ENCODE measurements around the gene MGME1. TPM values are rescaled to one million over a fixed set of nuclear protein-coding genes. Genes with fewer than 3 reads are reported as not detected.

MGME1 gene
- polyA plus RNA-seq, 4 donors = 10.5 to 41.5 (median 14.0) TPM

- DNase-seq = peak in 1 of 2 donors; percentile 64
- 43 to 50% (median 46%) methylated on average over 19 of the region's 19 CpGs for WGBS, 3 donors
- Histone ChIP-seq H3K27ac (ENCODE audit: low read depth in 1 of 3, low read length in 2 of 3) (peak overlapping the region in 2 of 3 donors; percentile 46 to 69), H3K4me3 (ENCODE audit: low read depth in 1 of 3, low read length in 3 of 3) (no peak overlapping the region), H3K9me3 (ENCODE audit: control insufficient read depth in 2 of 2, insufficient read depth in 1 of 2, low read depth in 1 of 2, low read length in 1 of 2) (no peaks in the 10 kb centered on the region), H3K36me3 (ENCODE audit: control insufficient read depth in 3 of 3, insufficient read depth in 2 of 3, low read depth in 1 of 3, low read length in 3 of 3) (peaks cover 3 to 17% (median 3%) of the 10 kb centered on the region in 3 donors), H3K27me3 (ENCODE audit: control insufficient read depth in 3 of 3, insufficient read depth in 3 of 3, low read length in 3 of 3) (no peaks in the 10 kb centered on the region), H3K4me1 (ENCODE audit: control insufficient read depth in 3 of 3, insufficient read depth in 2 of 3, low read depth in 1 of 3, low read length in 2 of 3) (peaks cover 0 to 36% (median 3%) of the 10 kb centered on the region in 3 donors)
- no peak for FAIRE-seq
These were observed 31.8 kb upstream of the MGME1 start for GRCh38 chr20:17936761-17937732.

GRCh38 chr20:17938871-17939619, 29.8 kb upstream of the MGME1 start:
- Histone ChIP-seq H3K4me1 (ENCODE audit: control insufficient read depth in 3 of 3, insufficient read depth in 2 of 3, low read depth in 1 of 3, low read length in 2 of 3) (peaks cover 0 to 27% (median 3%) of the 10 kb centered on the region in 3 donors), H3K9me3 (ENCODE audit: control insufficient read depth in 2 of 2, insufficient read depth in 1 of 2, low read depth in 1 of 2, low read length in 1 of 2) (no peaks in the 10 kb centered on the region), H3K27me3 (ENCODE audit: control insufficient read depth in 3 of 3, insufficient read depth in 3 of 3, low read length in 3 of 3) (no peaks in the 10 kb centered on the region), H3K36me3 (ENCODE audit: control insufficient read depth in 3 of 3, insufficient read depth in 2 of 3, low read depth in 1 of 3, low read length in 3 of 3) (peaks cover 9 to 25% (median 10%) of the 10 kb centered on the region in 3 donors), H3K4me3 (ENCODE audit: low read depth in 1 of 3, low read length in 3 of 3) (no peak overlapping the region), H3K27ac (ENCODE audit: low read depth in 1 of 3, low read length in 2 of 3) (peak overlapping the region in 1 of 3 donors; percentile 32)
- DNase-seq = peak; percentile 62 to 85
- no peak for FAIRE-seq
- WGBS, 3 donors = 16 to 19% (median 18%) methylated on average over 13 of the region's 13 CpGs

- no peak for DNase-seq
- FAIRE-seq = no peak
- H3K4me3 ChIP-seq (ENCODE audit: low read depth in 1 of 3, low read length in 3 of 3) = no peak overlapping the region
- no peaks in the 10 kb centered on the region for H3K9me3 ChIP-seq (ENCODE audit: control insufficient read depth in 2 of 2, insufficient read depth in 1 of 2, low read depth in 1 of 2, low read length in 1 of 2)
- 58 to 72% (median 64%) methylated on average over 7 of the region's 7 CpGs for WGBS, 3 donors
- H3K4me1 ChIP-seq (ENCODE audit: control insufficient read depth in 3 of 3, insufficient read depth in 2 of 3, low read depth in 1 of 3, low read length in 2 of 3) = peaks cover 0 to 21% (median 3%) of the 10 kb centered on the region in 3 donors
- no peak overlapping the region for H3K27ac ChIP-seq (ENCODE audit: low read depth in 1 of 3, low read length in 2 of 3)
- H3K36me3 ChIP-seq (ENCODE audit: control insufficient read depth in 3 of 3, insufficient read depth in 2 of 3, low read depth in 1 of 3, low read length in 3 of 3) = peaks cover 9 to 30% (median 10%) of the 10 kb centered on the region in 3 donors
- no peaks in the 10 kb centered on the region for H3K27me3 ChIP-seq (ENCODE audit: control insufficient read depth in 3 of 3, insufficient read depth in 3 of 3, low read length in 3 of 3)
These were observed 29.1 kb upstream of the MGME1 start for GRCh38 chr20:17939622-17940223.

- no peaks in the 10 kb centered on the region for H3K27me3 ChIP-seq (ENCODE audit: control insufficient read depth in 3 of 3, insufficient read depth in 3 of 3, low read length in 3 of 3)
- H3K4me3 ChIP-seq (ENCODE audit: low read depth in 1 of 3, low read length in 3 of 3) = no peak overlapping the region
- 59 to 72% (median 61%) methylated on average over 6 of the region's 6 CpGs for WGBS, 3 donors
- no peaks in the 10 kb centered on the region for H3K9me3 ChIP-seq (ENCODE audit: control insufficient read depth in 2 of 2, insufficient read depth in 1 of 2, low read depth in 1 of 2, low read length in 1 of 2)
- peaks cover 13 to 32% (median 13%) of the 10 kb centered on the region in 3 donors for H3K36me3 ChIP-seq (ENCODE audit: control insufficient read depth in 3 of 3, insufficient read depth in 2 of 3, low read depth in 1 of 3, low read length in 3 of 3)
- DNase-seq (no peak), FAIRE-seq (no peak)
- H3K4me1 ChIP-seq (ENCODE audit: control insufficient read depth in 3 of 3, insufficient read depth in 2 of 3, low read depth in 1 of 3, low read length in 2 of 3) = peaks cover 0 to 19% (median 3%) of the 10 kb centered on the region in 3 donors
- no peak overlapping the region for H3K27ac ChIP-seq (ENCODE audit: low read depth in 1 of 3, low read length in 2 of 3)
These were observed 28.4 kb upstream of the MGME1 start for GRCh38 chr20:17940224-17940971.

- 87 to 90% (median 88%) methylated on average over 10 of the region's 10 CpGs for WGBS, 3 donors
- FAIRE-seq = no peak
- no peak for DNase-seq
- Histone ChIP-seq H3K27me3 (ENCODE audit: control insufficient read depth in 3 of 3, insufficient read depth in 3 of 3, low read length in 3 of 3) (no peaks in the 10 kb centered on the region), H3K9me3 (ENCODE audit: control insufficient read depth in 2 of 2, insufficient read depth in 1 of 2, low read depth in 1 of 2, low read length in 1 of 2) (no peaks in the 10 kb centered on the region), H3K36me3 (ENCODE audit: control insufficient read depth in 3 of 3, insufficient read depth in 2 of 3, low read depth in 1 of 3, low read length in 3 of 3) (peaks cover 15 to 36% (median 18%) of the 10 kb centered on the region in 3 donors), H3K4me1 (ENCODE audit: control insufficient read depth in 3 of 3, insufficient read depth in 2 of 3, low read depth in 1 of 3, low read length in 2 of 3) (peaks cover 0 to 19% (median 3%) of the 10 kb centered on the region in 3 donors), H3K4me3 (ENCODE audit: low read depth in 1 of 3, low read length in 3 of 3) (no peak overlapping the region), H3K27ac (ENCODE audit: low read depth in 1 of 3, low read length in 2 of 3) (no peak overlapping the region)
These were observed 27.6 kb upstream of the MGME1 start for GRCh38 chr20:17941087-17941825.

- H3K4me1 ChIP-seq (ENCODE audit: control insufficient read depth in 3 of 3, insufficient read depth in 2 of 3, low read depth in 1 of 3, low read length in 2 of 3) = peaks cover 0 to 13% (median 3%) of the 10 kb centered on the region in 3 donors
- 66 to 82% (median 72%) methylated on average over 3 of the region's 3 CpGs for WGBS, 3 donors
- DNase-seq (no peak), FAIRE-seq (no peak)
- no peaks in the 10 kb centered on the region for H3K27me3 ChIP-seq (ENCODE audit: control insufficient read depth in 3 of 3, insufficient read depth in 3 of 3, low read length in 3 of 3)
- no peaks in the 10 kb centered on the region for H3K9me3 ChIP-seq (ENCODE audit: control insufficient read depth in 2 of 2, insufficient read depth in 1 of 2, low read depth in 1 of 2, low read length in 1 of 2)
- no peak overlapping the region for H3K4me3 ChIP-seq (ENCODE audit: low read depth in 1 of 3, low read length in 3 of 3)
- peaks cover 15 to 36% (median 21%) of the 10 kb centered on the region in 3 donors for H3K36me3 ChIP-seq (ENCODE audit: control insufficient read depth in 3 of 3, insufficient read depth in 2 of 3, low read depth in 1 of 3, low read length in 3 of 3)
- no peak overlapping the region for H3K27ac ChIP-seq (ENCODE audit: low read depth in 1 of 3, low read length in 2 of 3)
These were observed 27.0 kb upstream of the MGME1 start for GRCh38 chr20:17941826-17942196.

- Histone ChIP-seq H3K27ac (ENCODE audit: low read depth in 1 of 3, low read length in 2 of 3) (no peak overlapping the region), H3K4me3 (ENCODE audit: low read depth in 1 of 3, low read length in 3 of 3) (no peak overlapping the region), H3K27me3 (ENCODE audit: control insufficient read depth in 3 of 3, insufficient read depth in 3 of 3, low read length in 3 of 3) (no peaks in the 10 kb centered on the region), H3K4me1 (ENCODE audit: control insufficient read depth in 3 of 3, insufficient read depth in 2 of 3, low read depth in 1 of 3, low read length in 2 of 3) (peaks cover 0 to 5% (median 3%) of the 10 kb centered on the region in 3 donors), H3K36me3 (ENCODE audit: control insufficient read depth in 3 of 3, insufficient read depth in 2 of 3, low read depth in 1 of 3, low read length in 3 of 3) (peaks cover 19 to 40% (median 30%) of the 10 kb centered on the region in 3 donors), H3K9me3 (ENCODE audit: control insufficient read depth in 2 of 2, insufficient read depth in 1 of 2, low read depth in 1 of 2, low read length in 1 of 2) (no peaks in the 10 kb centered on the region)
- 45 to 61% (median 51%) methylated on average over 3 of the region's 3 CpGs for WGBS, 3 donors
- DNase-seq = no peak
- no peak for FAIRE-seq
These were observed 25.5 kb upstream of the MGME1 start for GRCh38 chr20:17943343-17943742.

Data from small intestine (tissue), 7 donors.